HEK293 (cell line): ENCODE results near the gene ZNF480.

Experiments used
- CTCF ChIA-PET: fragments of 350-600 bp; formaldehyde crosslinking; extraction: SDS; loops from one replicate; lab custom pipeline; 2021; ENCODE audit warnings: antibody characterized with exemption; lab: Yijun Ruan, JAX
- POLR2A ChIA-PET: fragments of 300-600 bp; formaldehyde crosslinking; extraction: SDS; loops from one replicate; lab custom pipeline; 2020; ENCODE audit warnings: antibody characterized with exemption, inconsistent platforms; lab: Yijun Ruan, JAX
- H3K27ac ChIP-seq: fragments of 200-500 bp; sonication (Bioruptor generic); 2 replicates; pipeline ENCODE4 v1.5.1; 2014; ENCODE audit warnings: low read depth, low read length, control low read depth, inconsistent platforms; ENCODE audit errors: extremely low read depth
- H3K36me3 ChIP-seq, 2 experiments: fragments of 200-500 bp in 1 of 2; sonication (Bioruptor generic) in 1 of 2; 1 replicate in 1 of 2; 2 replicates in 1 of 2; pipeline ENCODE4 v1.5.1; 2014 to 2017; ENCODE audit warnings: inconsistent platforms in 2 of 2, low read length in 2 of 2; ENCODE audit not compliant: control insufficient read depth in 2 of 2, insufficient read depth in 1 of 2
- H3K4me1 ChIP-seq: fragments of 200-500 bp; sonication (Bioruptor generic); 2 replicates; pipeline ENCODE4 v1.5.1; 2014; ENCODE audit warnings: mild to moderate bottlenecking, low read length, inconsistent platforms; ENCODE audit not compliant: control insufficient read depth, insufficient read depth
- H3K4me3 ChIP-seq: 2 replicates; pipeline ENCODE4 v1.5.1; 2011; ENCODE audit warnings: low read depth, mild to moderate bottlenecking, control low read depth, low read length, moderate library complexity
- H3K9me3 ChIP-seq: fragments of 200-500 bp; sonication (Bioruptor generic); 2 replicates; pipeline ENCODE4 v1.5.1; 2014; ENCODE audit warnings: low read depth, low read length, inconsistent platforms; ENCODE audit not compliant: control insufficient read depth, insufficient read depth
- ZNF335 ChIP-seq: fragments of 450-650 bp; formaldehyde crosslinking; conservative IDR thresholded peaks from 2 replicates; pipeline ENCODE4 v1.5.1; 2016; ENCODE audit warnings: missing biosample characterization, missing genetic modification characterization
- ZNF354C ChIP-seq: fragments of 450-650 bp; formaldehyde crosslinking; IDR thresholded peaks from 2 replicates; pipeline ENCODE4 v1.5.1; 2016; ENCODE audit warnings: missing biosample characterization, missing genetic modification characterization, low read depth, borderline replicate concordance

Gene ZNF480

DNA sequence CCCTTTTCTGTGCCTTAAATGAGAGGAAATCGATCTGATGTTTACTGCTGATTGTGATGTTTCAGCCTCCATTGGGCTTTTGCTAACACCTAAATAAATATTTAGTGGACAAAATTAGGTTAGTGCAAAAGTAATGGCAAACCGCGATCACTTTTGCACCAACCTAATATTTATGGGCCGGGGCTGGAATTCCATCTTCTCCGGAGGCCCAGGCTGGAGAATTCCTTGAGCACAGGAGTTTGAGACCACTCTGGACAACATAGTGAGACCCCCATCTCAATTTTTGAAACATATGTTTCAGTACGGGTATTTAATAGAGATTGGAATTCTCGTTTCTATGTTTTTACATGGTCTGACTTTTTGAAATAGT is 73.4 kb downstream of the ZNF480 start:
- TF ChIP-seq ZNF335 (tag by site-specific recombination) (0 out of 2 replicates have a peak, but pooled peaks have one; percentile 33), ZNF354C (tag by site-specific recombination) (no peak)
- Histone ChIP-seq H3K27ac (0 out of 2 replicates have a peak overlapping the region, but pooled peaks have one; percentile 56), H3K9me3 (no peaks in the 10 kb centered on the region; the same call in 1 of the 2 replicates), H3K4me3 (peak overlapping the region; percentile 70), H3K4me1 (no peaks in the 10 kb centered on the region), H3K36me3 (peaks cover 9 to 24% of the 10 kb centered on the region in 2 experiments; a peak in 2 of 3 replicates)
- ChIA-PET POLR2A (no interaction called here), CTCF (no interaction called here)
